Liver (tissue), 9 donors: Measurements from ENCODE around the gene ACOT9. TPM values are rescaled to one million over a fixed set of nuclear protein-coding genes. Genes with fewer than 3 reads are reported as not detected.

Experiments used
- DNase-seq: peaks from one replicate; pipeline ENCODE4 v3.0.0-alpha.2; 2017; ENCODE audit warnings: low spot score
- H3K27ac ChIP-seq, 2 donors: one replicate each; pipeline ENCODE4 v1.7.0; 2013; ENCODE audit warnings: inconsistent platforms in 2 of 2, low read length in 2 of 2, control low read depth in 1 of 2, low read depth in 1 of 2, mild to moderate bottlenecking in 1 of 2
- H3K27me3 ChIP-seq, 4 donors: one replicate each; pipeline versions ENCODE4 v1.6.1 to v1.7.0; 2013; ENCODE audit warnings: low read length in 3 of 4, inconsistent platforms in 1 of 4, mild to moderate bottlenecking in 1 of 4, moderate library complexity in 1 of 4; ENCODE audit not compliant: control insufficient read depth in 4 of 4, insufficient read depth in 4 of 4
- H3K36me3 ChIP-seq, 4 donors: one replicate each; pipeline versions ENCODE4 v1.6.1 to v1.7.0; 2013; ENCODE audit warnings: low read length in 3 of 4, mild to moderate bottlenecking in 3 of 4, low read depth in 1 of 4, moderate library complexity in 1 of 4; ENCODE audit not compliant: control insufficient read depth in 4 of 4, insufficient read depth in 3 of 4
- H3K4me1 ChIP-seq, 4 donors: one replicate each; pipeline versions ENCODE4 v1.6.1 to v1.7.0; 2013; ENCODE audit warnings: low read length in 3 of 4, mild to moderate bottlenecking in 3 of 4, moderate library complexity in 1 of 4; ENCODE audit not compliant: control insufficient read depth in 4 of 4, insufficient read depth in 4 of 4
- H3K4me3 ChIP-seq, 3 donors: one replicate each; pipeline versions ENCODE4 v1.6.1 to v1.7.0; 2013; ENCODE audit warnings: low read length in 3 of 3, control low read depth in 1 of 3, low read depth in 1 of 3, mild to moderate bottlenecking in 1 of 3
- H3K9ac ChIP-seq, 2 donors: one replicate each; pipeline ENCODE4 v1.7.0; 2013; ENCODE audit warnings: low read length in 2 of 2, mild to moderate bottlenecking in 2 of 2, moderate library complexity in 2 of 2, control low read depth in 1 of 2, low read depth in 1 of 2
- H3K9me3 ChIP-seq, 4 donors: one replicate each; pipeline versions ENCODE4 v1.6.1 to v1.7.0; 2013; ENCODE audit warnings: low read length in 3 of 4; ENCODE audit not compliant: control insufficient read depth in 4 of 4
- ATF3 ChIP-seq: IDR thresholded peaks from 2 replicates; pipeline ENCODE4 v1.6.1; 2016; ENCODE audit warnings: antibody characterized with exemption
- CTCF ChIP-seq: fragments of 150-350 bp; IDR thresholded peaks from 2 replicates; pipeline ENCODE4 v1.5.1; 2017; ENCODE audit warnings: improper control_type of control experiment, low read depth, low read length; ENCODE audit not compliant: missing input control
- EGR1 ChIP-seq, 2 donors: IDR thresholded peaks; 2 replicates each; pipeline ENCODE4 v1.6.1; 2016 to 2018; ENCODE audit warnings: antibody characterized with exemption in 2 of 2, low read depth in 2 of 2
- FOXA1 ChIP-seq: IDR thresholded peaks from 2 replicates; pipeline ENCODE4 v1.6.1; 2016; ENCODE audit warnings: antibody characterized with exemption
- GABPA ChIP-seq, 2 donors: IDR thresholded peaks in 1 of 2; conservative IDR thresholded peaks in 1 of 2; 2 replicates each; pipeline ENCODE4 v1.6.1; 2016; ENCODE audit warnings: antibody characterized with exemption in 2 of 2, mild to moderate bottlenecking in 1 of 2, moderate library complexity in 1 of 2
- HNF4G ChIP-seq: IDR thresholded peaks from 2 replicates; pipeline ENCODE4 v1.6.1; 2016; ENCODE audit warnings: antibody characterized with exemption
- JUND ChIP-seq, 2 donors: IDR thresholded peaks; 2 replicates each; pipeline ENCODE4 v1.6.1; 2016; ENCODE audit warnings: antibody characterized with exemption in 2 of 2
- MAX ChIP-seq: IDR thresholded peaks from 2 replicates; pipeline ENCODE4 v1.6.1; 2016; ENCODE audit warnings: antibody characterized with exemption
- NR2F2 ChIP-seq: IDR thresholded peaks from 2 replicates; pipeline ENCODE4 v1.6.1; 2016; ENCODE audit warnings: antibody characterized with exemption
- RAD21 ChIP-seq, 2 donors: IDR thresholded peaks; 2 replicates each; pipeline ENCODE4 v1.6.1; 2016; ENCODE audit warnings: antibody characterized with exemption in 2 of 2, mild to moderate bottlenecking in 2 of 2
- REST ChIP-seq: IDR thresholded peaks from 2 replicates; pipeline ENCODE4 v1.6.1; 2016; ENCODE audit warnings: antibody characterized with exemption, mild to moderate bottlenecking
- RXRA ChIP-seq, 2 donors: IDR thresholded peaks; 2 replicates each; pipeline ENCODE4 v1.6.1; 2017 to 2018; ENCODE audit warnings: antibody characterized with exemption in 2 of 2, mild to moderate bottlenecking in 1 of 2
- SP1 ChIP-seq: IDR thresholded peaks from 2 replicates; pipeline ENCODE4 v1.6.1; 2018; ENCODE audit warnings: antibody characterized with exemption, mild to moderate bottlenecking
- TAF1 ChIP-seq: conservative IDR thresholded peaks from 2 replicates; pipeline ENCODE4 v1.6.1; 2016; ENCODE audit warnings: antibody characterized with exemption, mild to moderate bottlenecking
- YY1 ChIP-seq: IDR thresholded peaks from 2 replicates; pipeline ENCODE4 v1.6.1; 2016; ENCODE audit warnings: antibody characterized with exemption, mild to moderate bottlenecking
- ZBTB33 ChIP-seq: IDR thresholded peaks from 2 replicates; pipeline ENCODE4 v1.6.1; 2016; ENCODE audit warnings: antibody characterized with exemption
- WGBS: extraction: QIAGEN DNeasy Blood & Tissue Kit; methylation state at CpG from one replicate; pipeline ENCODE4 v1.1.7; 2013; 5-methylcytosine and 5-hydroxymethylcytosine counted together
- polyA plus RNA-seq, 2 donors: library from polyadenylated mRNA; stranded (reverse) in 1 of 2; unstranded in 1 of 2; fragments of 200-250 nt in 1 of 2; fragments of >200 nt in 1 of 2; fragmentation: Nextera tagmentation in 1 of 2; extraction: Ambion mirVana in 1 of 2; gene quantifications; one replicate each; pipeline versions ENCODE4 v1.2.1 to v1.2.3, GENCODE V29; 2013 to 2015
- total RNA-seq, 2 donors: library from RNA; depleted of rRNA; stranded (reverse); fragments of >200 nt; gene quantifications; one replicate each; pipeline ENCODE4 v1.2.3, GENCODE V29; 2014
- donor health status: healthy.
- donor health status: healthy.
- donor health status: healthy.
- donor health status: healthy.
- donor health status: healthy.

Gene ACOT9
- total and polyA plus RNA-seq, 4 donors, result 9.3 to 16.3 (median 11.6) TPM

GRCh38 chrX:23789386-23790154 is 46.5 kb upstream of the ACOT9 start (continued):
- TF ChIP-seq TAF1 (no peak), EGR1 (IDR thresholded peaks at IDR 0.05; ENCODE audit: low read depth in 2 of 2) (no peak), MAX (no peak), ATF3 (no peak)

GRCh38 chrX:23788946-23789345 is 45.9 kb upstream of the ACOT9 start:
- Histone ChIP-seq H3K4me3 (no peak overlapping the region), H3K36me3 (peaks cover 2 to 9% (median 4%) of the 10 kb centered on the region in 4 donors), H3K9me3 (no peaks in the 10 kb centered on the region), H3K27me3 (no peaks in the 10 kb centered on the region), H3K4me1 (peaks cover 0 to 6% (median 3%) of the 10 kb centered on the region in 4 donors), H3K9ac (no peak overlapping the region), H3K27ac (no peak overlapping the region)
- DNase-seq, result no peak
- no peak for TF ChIP-seq HNF4G
- no peak for TF ChIP-seq ZBTB33
- no peak for TF ChIP-seq GABPA (IDR thresholded peaks at IDR 0.05 in 1 of 2, conservative IDR thresholded peaks at IDR 0.05 in 1 of 2)
- no peak for TF ChIP-seq RAD21 (IDR thresholded peaks at IDR 0.05)
- TF ChIP-seq SP1, result no peak
- WGBS, result 87% methylated on average over 4 of the region's 4 CpGs

- no peak overlapping the region for H3K4me3 ChIP-seq
- DNase-seq, result no peak
- TF ChIP-seq HNF4G, result no peak
- TF ChIP-seq JUND (IDR thresholded peaks at IDR 0.05), result no peak
- TF ChIP-seq NR2F2, result no peak
- no peak overlapping the region for H3K27ac ChIP-seq
- no peak overlapping the region for H3K9ac ChIP-seq
- peaks cover 0 to 6% (median 3%) of the 10 kb centered on the region in 4 donors for H3K4me1 ChIP-seq
- peaks cover 2 to 9% (median 4%) of the 10 kb centered on the region in 4 donors for H3K36me3 ChIP-seq
- no peaks in the 10 kb centered on the region for H3K27me3 ChIP-seq
- H3K9me3 ChIP-seq, result no peaks in the 10 kb centered on the region
Observed at GRCh38 chrX:23788521-23788920, 45.4 kb upstream of the ACOT9 start.

GRCh38 chrX:23787745-23788118 is 44.7 kb upstream of the ACOT9 start:
- Histone ChIP-seq H3K9me3 (no peaks in the 10 kb centered on the region), H3K4me1 (peaks cover 0 to 6% (median 3%) of the 10 kb centered on the region in 4 donors), H3K27ac (peak overlapping the region in 1 of 2 donors; percentile 2), H3K36me3 (peaks cover 2 to 9% (median 4%) of the 10 kb centered on the region in 4 donors), H3K4me3 (no peak overlapping the region), H3K27me3 (no peaks in the 10 kb centered on the region), H3K9ac (no peak overlapping the region)
- 93% methylated on average over 2 of the region's 2 CpGs for WGBS
- no peak for DNase-seq
- no peak for TF ChIP-seq FOXA1
- TF ChIP-seq TAF1, result no peak
- no peak for TF ChIP-seq HNF4G
- TF ChIP-seq CTCF, result no peak
- no peak for TF ChIP-seq NR2F2
- no peak for TF ChIP-seq RAD21 (IDR thresholded peaks at IDR 0.05)
- no peak for TF ChIP-seq REST
- no peak for TF ChIP-seq RXRA (IDR thresholded peaks at IDR 0.05)
- TF ChIP-seq YY1, result no peak
- no peak for TF ChIP-seq GABPA (IDR thresholded peaks at IDR 0.05 in 1 of 2, conservative IDR thresholded peaks at IDR 0.05 in 1 of 2)
- TF ChIP-seq EGR1 (IDR thresholded peaks at IDR 0.05; ENCODE audit: low read depth in 2 of 2), result no peak
- TF ChIP-seq SP1, result no peak
